ENCODE measurements around the gene AP1S1. TPM values are rescaled to one million over a fixed set of nuclear protein-coding genes. Genes with fewer than 3 reads are reported as not detected.
A peak's percentile ranks its signal among the peaks of the same experiment; 100 is the strongest.

AP1S1 gene
- total and polyA plus RNA-seq, 2 donors (not counting 3 experiments of a cell fraction or from before 2014, with no cell fraction given): 93.3 to 106 TPM

GRCh38 chr7:101114492-101114891, 39.8 kb upstream of the AP1S1 start:
- Histone ChIP-seq H3K4me1 (ENCODE audit: control insufficient read depth, extremely low read depth, insufficient read depth, low read length) (peaks cover 57% of the 10 kb centered on the region), H4K20me1 (replicated peaks; ENCODE audit: control insufficient read depth, extremely low read depth, insufficient read depth, low read length) (no peaks in the 10 kb centered on the region), H3K4me3 (replicated peaks in 1 of 3; ENCODE audit: insufficient read depth in 1 of 3, low read depth in 1 of 3, low read length in 3 of 3) (no peak overlapping the region), H3K9ac (replicated peaks; ENCODE audit: extremely low read depth, insufficient read depth, low read length) (no peak overlapping the region), H2AFZ (ENCODE audit: low read depth, low read length) (no peak overlapping the region), H3K27ac (ENCODE audit: insufficient read depth, low read depth, low read length) (peak overlapping the region; percentile 65), H3K4me2 (ENCODE audit: insufficient read depth, low read length) (no peak overlapping the region), H3K9me1 (replicated peaks; ENCODE audit: control insufficient read depth, extremely low read depth, insufficient read depth, low read length) (no peaks in the 10 kb centered on the region), H3K36me3 (ENCODE audit: control insufficient read depth in 2 of 2, extremely low read depth in 1 of 2, insufficient read depth in 2 of 2, low read length in 2 of 2) (no peaks in the 10 kb centered on the region), H3K27me3 (ENCODE audit: control insufficient read depth in 2 of 2, insufficient read depth in 2 of 2, low read length in 2 of 2) (no peaks in the 10 kb centered on the region), H3K79me2 (ENCODE audit: control insufficient read depth, insufficient read depth, low read length) (peaks cover 8% of the 10 kb centered on the region), H3K9me3 (replicated peaks; ENCODE audit: control insufficient read depth, insufficient read depth, low read length) (no peaks in the 10 kb centered on the region)
- DNase-seq (ENCODE audit: low read depth, low spot score) (no peak), FAIRE-seq (no peak)
- ChIA-PET CTCF (interaction anchor here (1.2 to 3.7 kb wide), 2 partner anchors 8 to 20 kb away, joined by 3 to 25 read pairs; no protein-coding TSS in a partner anchor), POLR2A (interaction anchor here (4.6 to 8.8 kb wide), 2 partner anchors 8 to 14 kb away, joined by 49 to 132 read pairs; partner anchors contain the start of gene SERPINE1)
- TF ChIP-seq CTCF (IDR thresholded peaks at IDR 0.05; ENCODE audit: extremely low read depth in 1 of 2, insufficient read depth in 1 of 2, low read depth in 1 of 2, low read length in 2 of 2) (no peak), MYC (IDR thresholded peaks at IDR 0.05; ENCODE audit: low read depth, low read length) (no peak), EZH2 (IDR thresholded peaks at IDR 0.05; ENCODE audit: borderline replicate concordance, low read depth, low read length, severe bottlenecking) (no peak), GATA2 (IDR thresholded peaks at IDR 0.05; ENCODE audit: insufficient read depth, insufficient read length, low read depth, low read length) (no peak), MAX (IDR thresholded peaks at IDR 0.05; ENCODE audit: insufficient read depth, insufficient read length) (no peak), POLR2A (IDR thresholded peaks at IDR 0.05; ENCODE audit: low read depth, low read length) (no peak), POLR2AphosphoS5 (IDR thresholded peaks at IDR 0.05; ENCODE audit: insufficient read depth, low read depth, low read length) (no peak), JUN (IDR thresholded peaks at IDR 0.05; ENCODE audit: borderline replicate concordance, insufficient read depth, insufficient read length, low read depth) (no peak), FOS (IDR thresholded peaks at IDR 0.05; ENCODE audit: borderline replicate concordance, insufficient read depth, low read length) (no peak)
- intact Hi-C loops (cut with micrococcal nuclease) (no loop called here), dilution Hi-C loops (cut with MboI; ENCODE audit: extremely low pct_ligation_motif_present, low sequenced_read_pairs) (no loop called here)
- BruUV-seq (replicated peaks): no TSS peak

All from endothelial cell of umbilical vein (primary cell).